ENCODE measurements around the gene CCDC188.

The CCDC188 gene

DNA sequence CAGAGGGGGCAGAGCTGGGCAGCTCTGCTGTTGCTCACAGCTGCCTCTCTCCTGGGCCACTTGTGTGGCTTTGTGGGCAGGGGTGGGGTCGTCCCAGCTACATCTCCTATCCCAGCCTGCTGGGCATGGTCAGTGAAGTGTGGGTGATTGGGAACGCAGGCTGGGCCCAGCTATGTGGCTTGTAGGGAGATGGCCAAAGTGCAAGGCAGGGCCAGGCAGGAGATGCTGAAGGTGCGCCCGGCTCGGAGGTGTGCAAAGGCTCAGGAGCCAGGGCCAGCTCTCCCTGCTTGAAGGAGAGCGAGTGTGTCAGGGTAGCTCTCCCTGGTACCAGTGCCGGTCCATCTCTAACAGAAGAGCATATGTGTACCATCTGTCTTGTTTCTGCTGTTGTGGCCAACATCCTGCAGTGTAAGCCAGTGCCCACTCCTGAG, 43.4 kb downstream of the CCDC188 start:
- no peak for DNase-seq (ENCODE audit: low read depth, low spot score)

DNA sequence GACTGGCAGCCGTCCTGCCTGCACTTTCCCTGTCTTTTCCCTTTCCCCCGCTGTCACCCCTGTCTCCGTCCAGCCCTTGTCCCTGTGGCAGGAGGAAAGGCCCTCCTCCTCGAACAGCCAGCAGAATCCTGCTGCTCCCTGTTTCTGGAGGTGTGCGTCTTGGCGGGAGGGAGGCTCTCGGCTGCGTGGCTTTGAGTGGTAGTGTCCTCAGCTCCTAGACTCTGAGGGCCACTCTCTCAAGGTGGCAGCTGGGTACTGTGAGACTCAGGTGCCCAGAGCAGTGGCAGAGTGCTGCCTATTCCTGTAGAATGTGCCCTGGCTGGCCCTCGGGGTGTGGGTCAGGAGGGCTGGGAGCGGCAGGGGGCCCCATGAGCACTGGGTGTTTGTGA, 44.0 kb downstream of the CCDC188 start:
- DNase-seq (ENCODE audit: low read depth, low spot score): no peak

DNA sequence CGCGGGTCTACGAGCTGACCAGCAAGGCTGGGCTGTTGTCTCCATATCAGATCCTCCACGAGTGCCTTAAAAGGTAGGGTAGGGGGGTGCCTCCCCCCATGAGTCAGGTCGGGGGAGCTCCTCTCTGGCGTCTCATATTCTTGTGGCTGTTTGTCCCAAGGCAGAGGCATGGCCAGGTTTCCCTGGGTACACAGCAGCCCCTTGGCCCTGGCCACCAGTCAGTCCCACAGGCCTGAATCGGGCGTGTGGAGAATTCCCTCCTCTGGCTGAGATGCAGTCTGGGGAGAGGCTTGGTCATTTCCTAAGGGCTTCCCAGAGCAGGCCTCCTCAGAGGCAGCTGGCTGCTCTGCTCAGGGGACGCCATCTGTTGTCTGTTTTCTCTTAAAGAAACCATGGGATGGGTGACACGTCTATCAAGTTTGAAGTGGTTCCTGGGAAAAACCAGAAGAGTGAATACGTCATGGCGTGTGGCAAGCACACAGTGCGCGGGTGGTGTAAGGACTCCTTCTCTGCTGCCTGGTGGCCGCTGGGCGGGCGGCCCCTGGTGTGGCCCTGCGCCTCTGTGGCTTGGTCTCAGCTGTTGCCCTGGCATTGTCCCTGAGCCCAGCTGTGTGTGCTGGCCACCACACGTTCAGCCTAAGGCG, 44.5 kb downstream of the CCDC188 start:
- no peak for DNase-seq (ENCODE audit: low read depth, low spot score)

DNA sequence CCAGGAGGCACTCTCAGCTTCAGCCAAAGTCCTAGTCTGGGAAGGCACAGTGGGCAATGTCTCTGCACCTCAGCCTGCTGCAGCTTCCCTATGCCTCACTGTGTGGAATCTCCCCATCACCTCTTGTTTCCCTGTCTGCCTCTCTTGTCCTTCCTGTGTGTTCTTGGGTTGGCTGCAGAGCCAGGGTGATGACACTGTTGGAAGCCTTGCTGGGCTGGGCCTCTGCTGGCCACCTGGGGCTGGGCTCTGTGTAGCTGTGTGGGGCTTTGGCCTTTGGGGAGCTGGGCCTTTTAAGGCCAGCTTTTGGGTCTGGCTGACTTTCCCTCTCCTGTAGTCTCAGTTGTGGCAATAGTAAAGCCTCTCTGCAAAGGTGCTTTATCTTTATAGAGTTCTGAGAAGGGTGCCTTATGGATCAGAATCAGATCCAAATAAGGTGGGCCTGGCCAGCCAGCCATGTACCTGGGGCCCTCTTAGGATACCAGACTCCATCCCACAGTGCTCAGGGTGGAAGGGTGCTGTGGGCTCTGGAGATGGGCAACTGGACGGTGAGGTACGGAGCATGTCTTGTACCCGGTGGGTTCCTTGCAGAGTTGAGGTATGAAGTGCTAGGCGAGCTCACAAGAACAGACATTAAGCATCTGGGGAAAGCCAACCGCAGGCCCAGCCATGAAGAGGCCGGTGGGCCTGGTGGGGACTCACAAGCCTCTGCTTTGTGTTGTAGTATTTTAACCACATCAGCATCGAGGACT, 45.2 kb downstream of the CCDC188 start:
- DNase-seq (ENCODE audit: low read depth, low spot score): no peak

DNA sequence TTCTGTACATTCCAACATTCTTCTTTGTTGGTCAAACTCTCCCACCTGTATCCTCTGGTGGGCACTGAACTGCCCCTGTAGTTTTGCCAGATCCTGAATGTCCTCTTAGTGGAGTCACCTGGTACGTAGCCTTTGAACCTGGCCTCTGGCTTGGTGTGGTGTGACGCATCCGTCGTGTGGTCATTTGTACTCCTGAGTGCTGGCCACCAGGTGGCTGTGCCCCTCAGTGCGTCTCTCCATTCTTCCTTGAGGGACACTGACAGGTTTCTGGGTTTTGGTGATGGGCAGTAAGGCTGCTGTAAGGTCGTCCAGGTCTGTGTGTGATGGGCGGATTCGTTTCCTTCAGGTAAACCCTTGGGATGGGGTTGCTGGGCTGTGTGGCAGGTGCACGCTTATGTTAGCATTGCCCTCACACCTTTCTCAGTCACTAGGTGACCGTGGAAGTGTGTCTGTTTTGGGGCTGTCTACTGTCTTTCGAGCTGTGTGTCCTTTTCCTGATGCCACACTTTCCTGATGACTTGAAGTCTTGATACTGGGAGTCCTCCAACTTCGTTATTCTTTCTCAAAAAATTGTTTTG, 48.6 kb downstream of the CCDC188 start:
- no peak for DNase-seq (ENCODE audit: low read depth, low spot score)

DNA sequence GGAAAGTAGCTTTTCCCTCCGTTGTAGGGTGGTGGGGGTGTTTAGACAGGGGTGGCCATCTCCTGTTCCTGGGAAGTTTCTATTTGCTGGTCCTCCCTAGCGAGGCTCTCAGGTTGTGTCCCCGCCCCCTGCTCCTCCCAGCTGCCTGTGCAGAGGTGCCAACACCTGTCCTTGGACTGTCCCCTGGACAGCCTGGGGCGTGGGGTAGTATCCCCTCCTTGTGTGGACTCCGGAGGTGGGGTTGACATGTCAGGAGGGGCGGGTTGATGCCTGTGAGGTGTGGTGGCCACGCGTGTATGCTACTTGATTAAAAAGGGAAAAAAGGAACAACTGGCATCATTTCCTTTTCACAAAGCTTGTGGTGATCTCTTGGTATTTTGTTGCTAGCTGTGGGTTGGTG, 49.2 kb downstream of the CCDC188 start:
- DNase-seq (ENCODE audit: low read depth, low spot score): no peak

DNA sequence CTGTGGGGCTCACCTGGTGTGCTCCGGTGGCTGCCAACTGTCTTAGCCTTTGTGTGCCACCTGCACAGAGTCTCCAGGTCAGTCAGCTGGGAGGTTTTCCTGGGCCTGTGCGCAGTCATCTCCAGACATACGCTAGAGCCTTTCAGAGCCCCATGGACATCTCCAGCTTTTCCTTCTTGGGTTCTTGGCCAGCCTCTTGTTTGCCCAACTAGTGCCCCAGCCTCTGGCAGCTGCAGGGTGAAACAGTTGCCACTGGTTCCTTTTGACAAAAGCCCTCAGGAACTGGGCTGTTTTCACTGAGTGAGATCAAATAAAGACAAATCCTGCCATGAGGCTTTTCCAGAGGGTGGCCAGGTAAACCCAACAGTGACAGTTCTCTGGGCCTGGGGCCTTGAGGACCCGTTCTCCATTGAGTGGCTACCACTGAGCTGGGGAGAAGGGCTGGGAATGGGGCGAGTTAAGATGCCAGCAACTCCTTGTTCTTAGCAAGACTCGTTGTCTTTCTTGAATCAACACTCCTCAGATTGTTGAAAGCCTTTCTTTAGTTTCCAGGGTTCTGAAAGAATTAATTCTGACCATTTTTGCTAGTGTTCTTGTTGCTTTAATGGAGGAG, 51.6 kb downstream of the CCDC188 start:
- DNase-seq (ENCODE audit: low read depth, low spot score): no peak

All from ELF-1 (cell line).